ENCODE measurements around the gene MYL7. TPM values are rescaled to one million over a fixed set of nuclear protein-coding genes. Genes with fewer than 3 reads are reported as not detected.

MYL7 gene
- total and polyA plus RNA-seq, 9 of the 15 experiments (the other 6 are each of a cell fraction or from before 2014, with no cell fraction given) = not detected

GRCh38 chr7:44113764-44114354 lies 27.3 kb downstream of the MYL7 start (continued):
- no peak for TF ChIP-seq CHD7 (IDR thresholded peaks at IDR 0.05; ENCODE audit: low read depth, low read length)
- no peak for TF ChIP-seq SMAD1 (IDR thresholded peaks at IDR 0.05; ENCODE audit: low read depth, low read length, partially characterized antibody)
- TF ChIP-seq E2F4 (CRISPR knock-in tag; IDR thresholded peaks at IDR 0.05; ENCODE audit: low read depth) = no peak
- TF ChIP-seq ZNF511 (CRISPR knock-in tag; IDR thresholded peaks at IDR 0.05) = no peak
- no peak for TF ChIP-seq FOXJ3 (CRISPR knock-in tag; IDR thresholded peaks at IDR 0.05)
- TF ChIP-seq FOXJ2 (tag; IDR thresholded peaks at IDR 0.05) = no peak
- TF ChIP-seq ZNF76 (CRISPR knock-in tag; IDR thresholded peaks at IDR 0.05; ENCODE audit: borderline replicate concordance) = no peak
- TF ChIP-seq IRF9 (tag; IDR thresholded peaks at IDR 0.05) = no peak
- TF ChIP-seq POLR2B (IDR thresholded peaks at IDR 0.05; ENCODE audit: low read depth, partially characterized antibody) = peak; percentile 51
- TF ChIP-seq ZKSCAN3 (CRISPR knock-in tag; IDR thresholded peaks at IDR 0.05) = no peak
- no peak for TF ChIP-seq ZKSCAN1 (IDR thresholded peaks at IDR 0.05; ENCODE audit: low read depth, low read length)
- TF ChIP-seq, protein P1, sequence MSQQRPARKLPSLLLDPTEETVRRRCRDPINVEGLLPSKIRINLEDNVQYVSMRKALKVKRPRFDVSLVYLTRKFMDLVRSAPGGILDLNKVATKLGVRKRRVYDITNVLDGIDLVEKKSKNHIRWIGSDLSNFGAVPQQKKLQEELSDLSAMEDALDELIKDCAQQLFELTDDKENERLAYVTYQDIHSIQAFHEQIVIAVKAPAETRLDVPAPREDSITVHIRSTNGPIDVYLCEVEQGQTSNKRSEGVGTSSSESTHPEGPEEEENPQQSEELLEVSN (IDR thresholded peaks at IDR 0.05; ENCODE audit: borderline replicate concordance in 1 of 2, extremely low read depth in 1 of 2, insufficient read depth in 1 of 2, insufficient read length in 1 of 2, low read depth in 1 of 2, low read length in 1 of 2, poor library complexity in 1 of 2, severe bottlenecking in 1 of 2) = no peak
